DND-41 (cell line): ENCODE data around the gene SPATA18.

Experiments
- ATAC-seq: fragments of 200-7000 bp; cut with Tn5 transposase; 3 replicates; pipeline ENCODE4 v1.9.1; 2021; ENCODE audit warnings: low read depth; ENCODE audit not compliant: insufficient read depth
- DNase-seq: peaks from one replicate; pipeline ENCODE4 v3.0.0-alpha.2; 2020
- H2AFZ ChIP-seq: 2 replicates; pipeline ENCODE4 v1.6.0; 2012; ENCODE audit warnings: low read depth, low read length
- H3K27ac ChIP-seq: 2 replicates; pipeline ENCODE4 v1.5.1; 2012; ENCODE audit warnings: low read length, inconsistent platforms
- H3K27me3 ChIP-seq: fragments of 200-600 bp; sonication (generic); 2 replicates; pipeline ENCODE4 v1.6.0; 2012; ENCODE audit warnings: low read length, mild to moderate bottlenecking, inconsistent platforms; ENCODE audit not compliant: insufficient read depth, poor library complexity
- H3K36me3 ChIP-seq: 2 replicates; pipeline ENCODE4 v1.5.1; 2012; ENCODE audit warnings: low read length, inconsistent platforms; ENCODE audit not compliant: insufficient read depth
- H3K4me1 ChIP-seq: 2 replicates; pipeline ENCODE4 v1.5.1; 2012; ENCODE audit warnings: mild to moderate bottlenecking, low read length; ENCODE audit not compliant: insufficient read depth
- H3K4me2 ChIP-seq: 2 replicates; pipeline ENCODE4 v1.6.0; 2012; ENCODE audit warnings: mild to moderate bottlenecking, moderate library complexity, low read length, inconsistent platforms; ENCODE audit not compliant: insufficient read depth
- H3K4me3 ChIP-seq, 2 experiments: fragments of 200-600 bp in 1 of 2; shearing (Covaris generic) in 1 of 2; 2 replicates each; pipeline ENCODE4 v1.5.1; 2012 to 2016; ENCODE audit warnings: inconsistent platforms in 2 of 2, low read length in 2 of 2, mild to moderate bottlenecking in 2 of 2, low read depth in 1 of 2, moderate library complexity in 1 of 2
- H3K79me2 ChIP-seq: 2 replicates; pipeline ENCODE4 v1.6.0; 2012; ENCODE audit warnings: low read length, inconsistent platforms; ENCODE audit not compliant: insufficient read depth
- H3K9ac ChIP-seq: 2 replicates; pipeline ENCODE4 v1.6.0; 2012; ENCODE audit warnings: low read depth, mild to moderate bottlenecking, inconsistent platforms, low read length, moderate library complexity
- H3K9me3 ChIP-seq: 2 replicates; pipeline ENCODE4 v1.5.1; 2012; ENCODE audit warnings: low read length, moderate library complexity, mild to moderate bottlenecking, inconsistent platforms; ENCODE audit not compliant: insufficient read depth, severe bottlenecking
- H4K20me1 ChIP-seq: 2 replicates; pipeline ENCODE4 v1.6.0; 2012; ENCODE audit warnings: low read length; ENCODE audit not compliant: insufficient read depth
- CTCF ChIP-seq: IDR thresholded peaks from 2 replicates; pipeline ENCODE4 v1.5.1; 2012; ENCODE audit warnings: borderline replicate concordance, low read length, moderate library complexity, mild to moderate bottlenecking; ENCODE audit not compliant: poor library complexity, severe bottlenecking; ENCODE audit errors: extremely low read depth
- EZH2 ChIP-seq: IDR thresholded peaks from 3 replicates; pipeline ENCODE4 v1.6.1; 2012; ENCODE audit warnings: borderline replicate concordance, low read depth, mild to moderate bottlenecking, moderate library complexity, low read length, inconsistent platforms; ENCODE audit not compliant: severe bottlenecking

The SPATA18 gene

GRCh38 chr4:52054254-52054653, 3.1 kb downstream of the SPATA18 start:
- Histone ChIP-seq H3K36me3 (no peaks in the 10 kb centered on the region), H3K4me3 (no peak overlapping the region), H2AFZ (no peak overlapping the region), H3K9me3 (peaks cover 4% of the 10 kb centered on the region), H3K27ac (no peak overlapping the region), H3K9ac (no peak overlapping the region), H3K4me1 (no peaks in the 10 kb centered on the region), H3K79me2 (no peaks in the 10 kb centered on the region), H4K20me1 (no peaks in the 10 kb centered on the region), H3K4me2 (no peak overlapping the region), H3K27me3 (no peaks in the 10 kb centered on the region)
- TF ChIP-seq EZH2 (no peak), CTCF (no peak)
- no peak for ATAC-seq
- no peak for DNase-seq

DNA sequence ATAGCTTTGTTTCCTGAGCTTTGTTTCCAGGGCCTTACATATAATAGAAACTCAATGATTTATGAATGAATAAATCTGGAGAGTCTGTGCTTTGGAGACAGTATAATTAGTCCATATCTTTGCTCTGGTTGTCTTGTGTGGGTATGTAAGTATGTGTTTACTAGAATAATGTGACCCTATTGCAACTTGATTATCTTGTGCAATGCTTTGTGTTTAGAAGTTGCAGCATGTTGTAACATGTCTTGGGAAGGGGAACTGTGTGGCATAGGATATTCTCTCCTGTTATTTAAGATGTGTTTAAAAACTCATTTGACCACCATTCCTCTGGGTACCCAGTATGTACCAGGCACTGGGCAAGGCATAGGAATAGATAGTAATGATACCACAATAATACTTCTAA, 6.1 kb downstream of the SPATA18 start:
- TF ChIP-seq CTCF = no peak
- no peak for TF ChIP-seq EZH2
- Histone ChIP-seq H3K27ac (no peak overlapping the region), H3K36me3 (no peaks in the 10 kb centered on the region), H3K4me1 (no peaks in the 10 kb centered on the region), H3K4me2 (no peak overlapping the region), H4K20me1 (no peaks in the 10 kb centered on the region), H2AFZ (no peak overlapping the region), H3K79me2 (no peaks in the 10 kb centered on the region), H3K9ac (no peak overlapping the region), H3K4me3 (no peak overlapping the region), H3K9me3 (no peaks in the 10 kb centered on the region), H3K27me3 (no peaks in the 10 kb centered on the region)
- ATAC-seq (no peak), DNase-seq (no peak)

DNA sequence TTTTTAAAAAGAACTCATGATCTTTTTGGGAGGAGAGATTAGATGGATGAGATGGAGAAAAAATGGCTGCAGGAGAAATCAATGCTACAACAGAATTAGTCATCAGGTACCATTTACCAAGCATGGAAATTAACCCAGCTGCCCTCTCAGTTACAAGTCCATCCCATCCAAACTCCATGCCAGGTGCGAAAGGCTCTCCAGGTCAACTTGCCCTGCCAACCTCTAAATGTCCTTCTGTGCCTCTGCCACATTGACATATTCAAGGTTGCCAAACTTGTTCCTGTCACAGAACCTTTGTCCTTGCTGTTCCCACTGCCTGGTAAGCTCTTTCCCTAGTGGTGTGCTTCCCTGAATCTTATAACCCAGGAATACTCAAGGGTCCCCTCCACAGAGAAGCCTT, 7.2 kb downstream of the SPATA18 start:
- Histone ChIP-seq H3K9me3 (no peaks in the 10 kb centered on the region), H3K79me2 (no peaks in the 10 kb centered on the region), H4K20me1 (no peaks in the 10 kb centered on the region), H3K27ac (no peak overlapping the region), H3K4me1 (no peaks in the 10 kb centered on the region), H3K4me3 (no peak overlapping the region), H3K36me3 (no peaks in the 10 kb centered on the region), H3K4me2 (no peak overlapping the region), H3K27me3 (no peaks in the 10 kb centered on the region), H2AFZ (no peak overlapping the region), H3K9ac (no peak overlapping the region)
- ATAC-seq = no peak
- no peak for TF ChIP-seq CTCF
- no peak for TF ChIP-seq EZH2
- no peak for DNase-seq

- Histone ChIP-seq H3K27me3 (no peaks in the 10 kb centered on the region), H3K79me2 (no peaks in the 10 kb centered on the region), H3K9ac (no peak overlapping the region), H2AFZ (no peak overlapping the region), H3K36me3 (no peaks in the 10 kb centered on the region), H3K4me3 (no peak overlapping the region), H3K9me3 (no peaks in the 10 kb centered on the region), H3K4me2 (no peak overlapping the region), H3K4me1 (no peaks in the 10 kb centered on the region), H3K27ac (no peak overlapping the region), H4K20me1 (no peaks in the 10 kb centered on the region)
- TF ChIP-seq CTCF (no peak), EZH2 (no peak)
- ATAC-seq (no peak), DNase-seq (no peak)
Measured at GRCh38 chr4:52059372-52059771, 8.3 kb downstream of the SPATA18 start.
